Activated CD4-positive, alpha-beta memory T cell treated with anti-CD3 and anti-CD28 coated beads, Interleukin-2, amount 10 ng/mL, durations not matched to agents 7 days and 5 days (primary cell): ENCODE measurements around the gene SLC35F5. TPM values are rescaled to one million over a fixed set of nuclear protein-coding genes. Genes with fewer than 3 reads are reported as not detected.

Source experiments
- CTCF ChIA-PET: fragments of 350-600 bp; sonication (Branson Sonifier 250); formaldehyde crosslinking; loops from one replicate; lab custom pipeline; 2021; ENCODE audit warnings: antibody characterized with exemption, inconsistent platforms; lab: Charles Lee
- POLR2A ChIA-PET: fragments of 350-600 bp; sonication (Branson Sonifier 250); formaldehyde crosslinking; loops from one replicate; lab custom pipeline; 2021; ENCODE audit warnings: antibody characterized with exemption; lab: Charles Lee
- DNase-seq: peaks from one replicate; pipeline ENCODE4 v3.0.0-alpha.2; 2020
- H3K27ac Mint-ChIP-seq: one replicate; pipeline ENCODE4 v1.8.0; 2021; ENCODE audit warnings: mild to moderate bottlenecking, mixed read lengths
- H3K27me3 Mint-ChIP-seq: one replicate; pipeline ENCODE4 v1.8.0; 2021; ENCODE audit warnings: mixed read lengths
- H3K36me3 Mint-ChIP-seq: one replicate; pipeline ENCODE4 v1.8.0; 2021; ENCODE audit warnings: low read depth, mixed read lengths
- H3K4me1 Mint-ChIP-seq: one replicate; pipeline ENCODE4 v1.8.0; 2021; ENCODE audit warnings: mixed read lengths
- H3K4me3 Mint-ChIP-seq: one replicate; pipeline ENCODE4 v1.8.0; 2021; ENCODE audit warnings: mild to moderate bottlenecking, mixed read lengths
- H3K9me3 Mint-ChIP-seq: one replicate; pipeline ENCODE4 v1.8.0; 2021; ENCODE audit warnings: mixed read lengths
- total RNA-seq, 2 experiments: library from RNA; stranded (reverse); gene quantifications; one replicate each; pipeline ENCODE4 v1.2.3, GENCODE V29; 2021

Gene SLC35F5
- total RNA-seq, 2 experiments from 2014 or later: 18.4 to 21.6 TPM

- H3K4me1 Mint-ChIP-seq: no peaks in the 10 kb centered on the region
- DNase-seq: no peak
- no peaks in the 10 kb centered on the region for H3K27me3 Mint-ChIP-seq
- CTCF ChIA-PET: no interaction called here
- POLR2A ChIA-PET: no interaction called here
- no peak overlapping the region for H3K4me3 Mint-ChIP-seq
- H3K27ac Mint-ChIP-seq: no peak overlapping the region
- no peaks in the 10 kb centered on the region for H3K36me3 Mint-ChIP-seq
- no peaks in the 10 kb centered on the region for H3K9me3 Mint-ChIP-seq
Observed at GRCh38 chr2:113770929-113771328, 14.5 kb upstream of the SLC35F5 start.

GRCh38 chr2:113769555-113769954 lies 13.1 kb upstream of the SLC35F5 start:
- Mint-ChIP-seq H3K36me3 (no peaks in the 10 kb centered on the region), H3K9me3 (peaks cover 2% of the 10 kb centered on the region), H3K27ac (no peak overlapping the region), H3K4me1 (no peaks in the 10 kb centered on the region), H3K27me3 (no peaks in the 10 kb centered on the region), H3K4me3 (no peak overlapping the region)
- ChIA-PET POLR2A (interaction anchor here (1.5 kb wide), 1 partner anchor 13 kb away, joined by 5 read pairs; the partner anchor contains the start of gene SLC35F5), CTCF (interaction anchor here (1.2 kb wide), 1 partner anchor 13 kb away, joined by 4 read pairs; the partner anchor contains the start of gene SLC35F5)
- DNase-seq: no peak

GRCh38 chr2:113768770-113769169 lies 12.3 kb upstream of the SLC35F5 start:
- Mint-ChIP-seq H3K36me3 (no peaks in the 10 kb centered on the region), H3K4me3 (no peak overlapping the region), H3K9me3 (peaks cover 2% of the 10 kb centered on the region), H3K4me1 (no peaks in the 10 kb centered on the region), H3K27ac (no peak overlapping the region), H3K27me3 (no peaks in the 10 kb centered on the region)
- POLR2A ChIA-PET: interaction anchor here (1.5 kb wide), 1 partner anchor 12 kb away, joined by 5 read pairs; the partner anchor contains the start of gene SLC35F5
- CTCF ChIA-PET: interaction anchor here (1.2 kb wide), 1 partner anchor 12 kb away, joined by 4 read pairs; the partner anchor contains the start of gene SLC35F5
- no peak for DNase-seq

- CTCF ChIA-PET: no interaction called here
- no peak for DNase-seq
- no peaks in the 10 kb centered on the region for H3K27me3 Mint-ChIP-seq
- no peak overlapping the region for H3K4me3 Mint-ChIP-seq
- no peak overlapping the region for H3K27ac Mint-ChIP-seq
- POLR2A ChIA-PET: no interaction called here
- H3K36me3 Mint-ChIP-seq: no peaks in the 10 kb centered on the region
- peaks cover 2% of the 10 kb centered on the region for H3K9me3 Mint-ChIP-seq
- H3K4me1 Mint-ChIP-seq: no peaks in the 10 kb centered on the region
Observed at GRCh38 chr2:113767811-113768460, 11.5 kb upstream of the SLC35F5 start.

- H3K4me3 Mint-ChIP-seq: no peak overlapping the region
- H3K27me3 Mint-ChIP-seq: peaks cover 1% of the 10 kb centered on the region
- DNase-seq: no peak
- H3K4me1 Mint-ChIP-seq: no peaks in the 10 kb centered on the region
- CTCF ChIA-PET: no interaction called here
- peaks cover 2% of the 10 kb centered on the region for H3K9me3 Mint-ChIP-seq
- POLR2A ChIA-PET: no interaction called here
- no peak overlapping the region for H3K27ac Mint-ChIP-seq
- no peaks in the 10 kb centered on the region for H3K36me3 Mint-ChIP-seq
Observed at GRCh38 chr2:113765276-113765675, 8.8 kb upstream of the SLC35F5 start.

- ChIA-PET CTCF (no interaction called here), POLR2A (no interaction called here)
- Mint-ChIP-seq H3K9me3 (peaks cover 2% of the 10 kb centered on the region), H3K27ac (no peak overlapping the region), H3K4me1 (peaks cover 4% of the 10 kb centered on the region), H3K27me3 (peaks cover 2% of the 10 kb centered on the region), H3K36me3 (no peaks in the 10 kb centered on the region), H3K4me3 (no peak overlapping the region)
- no peak for DNase-seq
Observed at GRCh38 chr2:113762377-113763118, 6.1 kb upstream of the SLC35F5 start.

GRCh38 chr2:113760400-113760799 lies 4.0 kb upstream of the SLC35F5 start:
- Mint-ChIP-seq H3K27ac (no peak overlapping the region), H3K36me3 (peaks cover 2% of the 10 kb centered on the region)
- CTCF ChIA-PET: no interaction called here

GRCh38 chr2:113757138-113757657 lies 756 bp upstream of the SLC35F5 start:
- CTCF ChIA-PET: interaction anchor here (1.0 to 2.2 kb wide), 11 partner anchors 12 to 153 kb away, joined by 3 to 10 read pairs (median 4); no protein-coding TSS in a partner anchor

More at GRCh38 chr2:113760400-113760799, 4.0 kb upstream of the SLC35F5 start:
- Mint-ChIP-seq H3K4me3 (no peak overlapping the region), H3K9me3 (peaks cover 2% of the 10 kb centered on the region), H3K27me3 (peaks cover 2% of the 10 kb centered on the region), H3K4me1 (peaks cover 12% of the 10 kb centered on the region)
- POLR2A ChIA-PET: no interaction called here
- no peak for DNase-seq

GRCh38 chr2:113755835-113756354 lies 547 bp downstream of the SLC35F5 start:
- DNase-seq: no peak
- H3K27me3 Mint-ChIP-seq: peaks cover 2% of the 10 kb centered on the region
- ChIA-PET CTCF (interaction anchor here (0.9 to 2.2 kb wide), 9 partner anchors 10 to 152 kb away, joined by 3 to 10 read pairs (median 5); no protein-coding TSS in a partner anchor), POLR2A (interaction anchor here (0.8 to 3.8 kb wide), 23 partner anchors 9 to 217 kb away, joined by 3 to 82 read pairs (median 6); partner anchors contain the start of gene ACTR3)
- peak overlapping the region; percentile 98 for H3K27ac Mint-ChIP-seq
- peaks cover 12% of the 10 kb centered on the region for H3K36me3 Mint-ChIP-seq
- peak overlapping the region; percentile 91 for H3K4me3 Mint-ChIP-seq
- no peaks in the 10 kb centered on the region for H3K9me3 Mint-ChIP-seq
- peaks cover 28% of the 10 kb centered on the region for H3K4me1 Mint-ChIP-seq

More at GRCh38 chr2:113757138-113757657, 756 bp upstream of the SLC35F5 start:
- Mint-ChIP-seq H3K27ac (peak overlapping the region; percentile 98), H3K4me3 (peak overlapping the region; percentile 91), H3K4me1 (peaks cover 27% of the 10 kb centered on the region), H3K36me3 (peaks cover 8% of the 10 kb centered on the region), H3K9me3 (no peaks in the 10 kb centered on the region), H3K27me3 (peaks cover 2% of the 10 kb centered on the region)
- POLR2A ChIA-PET: interaction anchor here (0.6 to 3.8 kb wide), 24 partner anchors 10 to 208 kb away, joined by 3 to 82 read pairs (median 6); partner anchors contain the start of gene ACTR3
- no peak for DNase-seq

GRCh38 chr2:113755035-113755834 lies 1.2 kb downstream of the SLC35F5 start:
- peak overlapping the region; percentile 91 for H3K4me3 Mint-ChIP-seq
- H3K36me3 Mint-ChIP-seq: peaks cover 19% of the 10 kb centered on the region
- H3K27ac Mint-ChIP-seq: peak overlapping the region; percentile 86
- H3K9me3 Mint-ChIP-seq: no peaks in the 10 kb centered on the region
- DNase-seq: no peak
- peaks cover 30% of the 10 kb centered on the region for H3K4me1 Mint-ChIP-seq
- CTCF ChIA-PET: interaction anchor here (1.1 to 2.2 kb wide), 5 partner anchors 55 to 151 kb away, joined by 3 to 10 read pairs (median 6); no protein-coding TSS in a partner anchor
- no peaks in the 10 kb centered on the region for H3K27me3 Mint-ChIP-seq
- POLR2A ChIA-PET: interaction anchor here (0.9 to 3.8 kb wide), 9 partner anchors 8 to 151 kb away, joined by 3 to 82 read pairs (median 11); partner anchors contain the start of gene ACTR3

- CTCF ChIA-PET: interaction anchor here (0.7 kb wide), 1 partner anchor 183 kb away, joined by 3 read pairs; no protein-coding TSS in a partner anchor
- Mint-ChIP-seq H3K36me3 (peaks cover 20% of the 10 kb centered on the region), H3K27ac (no peak overlapping the region), H3K9me3 (no peaks in the 10 kb centered on the region), H3K4me3 (no peak overlapping the region), H3K27me3 (no peaks in the 10 kb centered on the region), H3K4me1 (peaks cover 31% of the 10 kb centered on the region)
- DNase-seq: no peak
- POLR2A ChIA-PET: interaction anchor here (0.6 to 3.8 kb wide), 2 partner anchors 135 to 162 kb away, joined by 4 to 82 read pairs; partner anchors contain the start of gene ACTR3
Observed at GRCh38 chr2:113754160-113754559, 2.3 kb downstream of the SLC35F5 start.

- no peak for DNase-seq
- H3K9me3 Mint-ChIP-seq: no peaks in the 10 kb centered on the region
- no peak overlapping the region for H3K27ac Mint-ChIP-seq
Observed at GRCh38 chr2:113750385-113750784, 6.1 kb downstream of the SLC35F5 start.

More at GRCh38 chr2:113750385-113750784, 6.1 kb downstream of the SLC35F5 start:
- Mint-ChIP-seq H3K27me3 (no peaks in the 10 kb centered on the region), H3K4me3 (no peak overlapping the region), H3K4me1 (peaks cover 19% of the 10 kb centered on the region), H3K36me3 (peaks cover 31% of the 10 kb centered on the region)
- CTCF ChIA-PET: no interaction called here
- POLR2A ChIA-PET: no interaction called here
